Tongue (tissue), 2 donors: Measurements from ENCODE around the gene FIZ1. TPM values are rescaled to one million over a fixed set of nuclear protein-coding genes. Genes with fewer than 3 reads are reported as not detected.
A peak's percentile ranks its signal among the peaks of the same experiment; 100 is the strongest.

Experiments
- DNase-seq: peaks from one replicate; pipeline ENCODE4 v3.0.0-alpha.2; 2015
- total RNA-seq: library from RNA; depleted of rRNA; stranded (reverse); fragments of >200 nt; gene quantifications from one replicate; pipeline ENCODE4 v1.2.3, GENCODE V29; 2014

FIZ1 gene
- total RNA-seq, result 5.9 TPM

- peak; percentile 100 for DNase-seq
Measured at GRCh38 chr19:55599468-55599841, at the start of gene FIZ1. TSS of gene FIZ1 (minus strand) at chr19:55599517. CDS start at chr19:55597865, 1,652 bp downstream.

- no peak for DNase-seq
Measured at GRCh38 chr19:55648585-55649267, 49.4 kb upstream of the FIZ1 start.

GRCh38 chr19:55647732-55648584 lies 48.6 kb upstream of the FIZ1 start, which contains the start of gene CCDC106:
TSS of gene CCDC106 (plus strand) at chr19:55648212. CDS start at chr19:55649047, 835 bp downstream.
- peak; percentile 91 for DNase-seq

GRCh38 chr19:55646889-55647731 lies 47.8 kb upstream of the FIZ1 start:
- DNase-seq, result no peak

GRCh38 chr19:55645512-55645881 lies 46.2 kb upstream of the FIZ1 start:
- DNase-seq, result no peak

GRCh38 chr19:55644842-55645511 lies 45.7 kb upstream of the FIZ1 start:
- no peak for DNase-seq

GRCh38 chr19:55644191-55644833 lies 45.0 kb upstream of the FIZ1 start:
- DNase-seq, result no peak

GRCh38 chr19:55643887-55644176 lies 44.5 kb upstream of the FIZ1 start:
- no peak for DNase-seq

GRCh38 chr19:55643003-55643886 lies 43.9 kb upstream of the FIZ1 start, which contains the start of gene ZNF581:
TSS of gene ZNF581 (plus strand) at chr19:55643649. CDS start at chr19:55644572, 923 bp downstream.
- peak; percentile 80 for DNase-seq

- DNase-seq, result no peak
Measured at GRCh38 chr19:55642153-55643002, 43.1 kb upstream of the FIZ1 start.

GRCh38 chr19:55641426-55642152 lies 42.3 kb upstream of the FIZ1 start:
- no peak for DNase-seq

- peak; percentile 83 for DNase-seq
Measured at GRCh38 chr19:55640577-55641425, 41.5 kb upstream of the FIZ1 start, which contains the start of gene ZNF580. TSS of gene ZNF580 (plus strand) at chr19:55641002. CDS start at chr19:55642509, 1,507 bp downstream.

GRCh38 chr19:55640043-55640576 lies 40.8 kb upstream of the FIZ1 start:
- DNase-seq, result peak; percentile 79

GRCh38 chr19:55638864-55639359 lies 39.6 kb upstream of the FIZ1 start:
- DNase-seq, result no peak

- DNase-seq, result no peak
Measured at GRCh38 chr19:55637534-55637933, 38.2 kb upstream of the FIZ1 start.

GRCh38 chr19:55636723-55637122 lies 37.4 kb upstream of the FIZ1 start:
- DNase-seq, result no peak

- no peak for DNase-seq
Measured at GRCh38 chr19:55635856-55636440, 36.6 kb upstream of the FIZ1 start.
